Suppressor macrophage treated with lipopolysaccharide for 4 hours (primary cell): ENCODE results near the gene TGIF2.
"Not testable (repeated sequence)": the region's sequence is repeated elsewhere in the genome, so short reads cannot be mapped to it uniquely, and the experiment has no call there.

Experiments used
- DNase-seq: peaks from one replicate; pipeline ENCODE4 v3.0.0-alpha.2; 2020

TGIF2 gene

GRCh38 chr20:36620917-36621316 is 47.5 kb downstream of the TGIF2 start:
- DNase-seq, result no peak

- DNase-seq, result no peak
Measured at GRCh38 chr20:36623444-36623843, 50.0 kb downstream of the TGIF2 start.

GRCh38 chr20:36624068-36624943 is 50.9 kb downstream of the TGIF2 start:
- no peak for DNase-seq

DNA sequence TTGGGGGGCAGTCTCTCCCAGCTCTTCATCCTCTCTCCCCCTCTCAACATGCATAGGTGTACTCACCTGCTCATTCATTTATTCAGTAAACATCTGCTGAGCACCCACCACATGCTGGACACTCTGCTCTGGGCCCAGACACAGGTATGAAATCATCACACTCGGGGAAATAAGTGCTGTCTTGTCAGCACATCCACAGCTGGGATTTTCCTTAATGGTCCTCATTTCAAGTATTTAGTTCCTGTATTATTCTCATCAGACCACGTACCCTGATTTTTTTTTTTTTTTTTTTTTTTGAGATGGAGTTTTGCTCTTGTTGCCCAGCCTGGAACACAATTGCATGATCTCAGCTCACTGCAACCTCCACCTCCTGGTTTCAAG is 51.5 kb downstream of the TGIF2 start:
- DNase-seq, result no peak

- no peak for DNase-seq
Measured at GRCh38 chr20:36628076-36628475, 54.7 kb downstream of the TGIF2 start.

DNA sequence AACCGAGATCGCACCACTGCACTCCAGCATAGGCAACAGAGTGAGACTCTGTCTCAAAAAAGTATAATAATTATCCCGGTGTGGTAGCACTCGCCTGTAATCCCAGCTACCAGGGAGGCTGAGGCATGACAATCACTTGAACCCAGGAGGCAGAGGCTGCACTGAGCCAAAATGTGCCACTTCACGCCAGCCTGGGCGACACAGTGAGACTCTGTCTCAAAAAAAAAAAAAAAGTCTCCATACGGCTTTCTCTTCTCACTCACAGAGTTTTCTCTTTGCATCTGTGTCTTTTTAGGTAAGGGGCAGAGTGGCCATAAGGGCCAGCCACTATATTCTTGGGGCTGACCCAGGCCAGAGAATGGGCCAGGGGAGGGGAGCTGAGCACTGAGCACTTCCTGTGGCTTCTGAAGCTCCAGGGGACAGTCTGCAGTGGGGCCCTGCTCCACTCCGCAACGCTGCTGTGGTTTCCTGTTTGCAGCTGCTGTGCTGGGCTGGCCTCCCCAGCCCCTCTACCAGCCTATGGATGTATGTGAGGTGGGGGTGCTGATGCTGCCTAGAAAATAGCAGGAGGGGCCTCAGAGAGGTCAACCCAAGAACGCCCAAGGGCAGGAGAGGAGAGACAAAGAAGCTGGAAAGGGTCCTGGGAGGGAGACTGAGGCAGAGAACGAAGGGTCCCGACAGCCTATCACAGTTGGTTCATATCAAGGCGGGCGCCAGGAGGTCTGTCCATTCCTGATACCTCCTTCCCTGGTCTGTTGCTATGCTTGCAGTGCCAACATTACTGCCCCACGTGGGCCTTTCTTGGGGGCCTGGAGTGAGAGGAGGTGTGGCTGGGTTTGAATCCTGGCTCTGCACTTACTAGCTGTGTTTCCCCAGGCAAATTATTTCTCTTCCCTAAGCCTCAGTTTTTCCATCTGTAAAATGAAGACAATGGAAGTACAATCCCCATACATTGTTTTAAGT is 56.6 kb downstream of the TGIF2 start:
- DNase-seq, result peak; percentile 13

GRCh38 chr20:36631646-36632045 is 58.2 kb downstream of the TGIF2 start:
- DNase-seq, result peak; percentile 40

GRCh38 chr20:36632147-36632486 is 58.7 kb downstream of the TGIF2 start:
- DNase-seq, result no peak

GRCh38 chr20:36632487-36633284 is 59.3 kb downstream of the TGIF2 start:
- DNase-seq, result no peak

DNA sequence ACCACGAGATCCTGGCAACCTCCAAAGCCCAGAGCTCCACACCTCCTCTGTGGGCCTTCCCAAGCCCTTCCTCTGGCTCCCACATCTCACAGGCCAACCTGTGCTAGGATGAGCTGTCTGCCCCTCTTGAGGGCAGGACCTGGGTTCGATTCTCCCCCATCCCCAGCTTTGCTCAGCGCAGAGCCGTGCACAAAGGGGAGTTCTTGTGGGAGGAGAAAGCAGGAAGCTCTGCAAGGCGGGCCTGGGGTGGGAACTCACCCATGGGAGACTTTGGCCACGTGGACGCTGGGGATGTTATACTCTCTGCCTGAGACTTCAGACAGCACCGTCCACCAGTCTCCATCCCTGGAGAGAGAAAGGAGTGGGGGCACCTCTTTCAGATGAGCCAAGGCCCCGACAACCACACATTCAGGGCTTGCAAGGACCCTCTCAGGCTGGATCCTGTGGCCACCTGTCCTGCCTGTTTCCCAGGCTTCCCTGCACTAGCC is 59.9 kb downstream of the TGIF2 start:
- DNase-seq, result no peak

GRCh38 chr20:36634342-36634741 is 60.9 kb downstream of the TGIF2 start:
- DNase-seq, result no peak

GRCh38 chr20:36638876-36639400 is 65.5 kb downstream of the TGIF2 start:
- DNase-seq, result not testable (repeated sequence)

DNA sequence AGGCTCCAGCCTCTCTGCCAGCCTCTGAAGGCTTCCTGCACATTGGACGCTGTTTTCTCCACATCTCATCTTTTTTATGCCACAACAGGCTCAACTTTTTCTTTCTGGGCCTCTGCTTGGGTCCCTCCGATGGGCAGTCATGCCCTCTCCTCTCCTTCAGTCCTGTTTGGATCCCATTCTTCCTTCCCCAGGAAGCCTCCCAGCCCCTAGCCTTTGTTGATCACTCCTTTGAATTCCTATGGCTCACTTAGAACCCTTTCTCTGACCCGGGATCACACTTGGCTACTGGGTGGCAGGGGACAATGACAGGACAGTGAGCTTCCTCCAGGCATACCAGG is 68.1 kb downstream of the TGIF2 start:
- no peak for DNase-seq

DNA sequence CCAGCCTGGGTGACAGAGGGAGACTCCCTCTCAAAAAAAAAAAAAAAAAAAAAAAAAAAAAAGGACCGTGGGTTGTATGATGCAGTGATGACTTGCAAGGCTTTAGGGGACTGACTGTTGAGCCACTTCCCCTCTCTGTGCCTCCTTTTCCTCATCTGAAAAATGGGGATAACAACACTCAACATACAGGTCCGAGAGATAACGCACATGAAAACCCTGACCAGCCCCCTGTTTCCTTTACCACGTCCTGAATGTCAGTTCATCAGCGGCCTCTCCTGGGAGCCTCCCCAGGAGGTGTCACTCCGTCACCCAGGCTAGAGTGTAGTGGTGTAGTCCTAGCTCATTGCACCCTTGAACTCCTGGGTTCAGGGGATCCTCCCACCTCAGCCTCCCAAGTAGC is 68.7 kb downstream of the TGIF2 start:
- peak; percentile 16 for DNase-seq
